Fibroblast of lung (primary cell): Measurements from ENCODE around the gene GPSM1. TPM values are rescaled to one million over a fixed set of nuclear protein-coding genes. Genes with fewer than 3 reads are reported as not detected.

Experiments used
- DNase-seq, 2 donors: peaks; one replicate each; pipeline versions ENCODE4 v3.0.0 to v3.0.0-alpha.2; 2010; ENCODE audit warnings: low read depth in 2 of 2
- H2AFZ ChIP-seq: 2 replicates; pipeline ENCODE4 v1.5.1; 2012; ENCODE audit warnings: low read length, control low read depth, inconsistent platforms
- H3K27ac ChIP-seq: 2 replicates; pipeline ENCODE4 v1.5.1; 2011; ENCODE audit warnings: low read length, control low read depth; ENCODE audit not compliant: insufficient read depth
- H3K27me3 ChIP-seq: 2 replicates; pipeline ENCODE4 v1.5.1; 2011; ENCODE audit warnings: mild to moderate bottlenecking, low read length; ENCODE audit not compliant: control insufficient read depth, insufficient read depth
- H3K36me3 ChIP-seq: 2 replicates; pipeline ENCODE4 v1.5.1; 2011; ENCODE audit warnings: low read length; ENCODE audit not compliant: control insufficient read depth, insufficient read depth
- H3K4me1 ChIP-seq: 2 replicates; pipeline ENCODE4 v1.5.1; 2011; ENCODE audit warnings: low read length; ENCODE audit not compliant: control insufficient read depth, insufficient read depth; ENCODE audit errors: extremely low read depth
- H3K4me2 ChIP-seq: 2 replicates; pipeline ENCODE4 v1.5.1; 2011; ENCODE audit warnings: low read length, control low read depth; ENCODE audit not compliant: insufficient read depth; ENCODE audit errors: extremely low read depth
- H3K4me3 ChIP-seq, 4 experiments: fragments of 200-600 bp in 1 of 4; sonication (generic) in 1 of 4; replicated peaks in 1 of 4; 2 replicates each; pipeline ENCODE4 v1.5.1; 2011 to 2016; ENCODE audit warnings: low read length in 4 of 4, low read depth in 3 of 4, mild to moderate bottlenecking in 3 of 4, control low read depth in 2 of 4, inconsistent platforms in 1 of 4, mixed read lengths in 1 of 4; ENCODE audit not compliant: insufficient read depth in 1 of 4; ENCODE audit errors: control extremely low read depth in 1 of 4
- H3K79me2 ChIP-seq: 2 replicates; pipeline ENCODE4 v1.5.1; 2012; ENCODE audit warnings: mild to moderate bottlenecking, low read length, inconsistent platforms; ENCODE audit not compliant: control insufficient read depth, insufficient read depth
- H3K9ac ChIP-seq: 2 replicates; pipeline ENCODE4 v1.5.1; 2011; ENCODE audit warnings: mild to moderate bottlenecking, low read length, control low read depth; ENCODE audit not compliant: insufficient read depth
- H3K9me3 ChIP-seq: 2 replicates; pipeline ENCODE4 v1.5.1; 2012; ENCODE audit warnings: low read depth, low read length; ENCODE audit not compliant: control insufficient read depth, insufficient read depth
- H4K20me1 ChIP-seq: 2 replicates; pipeline ENCODE4 v1.5.1; 2011; ENCODE audit warnings: low read length; ENCODE audit not compliant: control insufficient read depth, insufficient read depth; ENCODE audit errors: extremely low read depth
- EZH2 ChIP-seq: IDR thresholded peaks from 2 replicates; pipeline ENCODE4 v1.5.1; 2012; ENCODE audit warnings: low read length, control low read depth, mild to moderate bottlenecking; ENCODE audit errors: missing control alignments
- polyA plus RNA-seq, 2 donors: library from polyadenylated mRNA; depleted of rRNA in 1 of 2; stranded (reverse) in 1 of 2; unstranded in 1 of 2; fragments of >200 nt; gene quantifications; 2 replicates each; pipeline ENCODE4 v1.2.1, GENCODE V29; 2011 to 2012; ENCODE audit warnings: missing spikeins in 1 of 2
- total RNA-seq: library from RNA; depleted of rRNA; stranded (reverse); fragments of >200 nt; gene quantifications from 2 replicates; pipeline ENCODE4 v1.2.1, GENCODE V29; 2014
- TF ChIP-seq, protein P1 (sequence below), 2 donors: IDR thresholded peaks in 1 of 2; conservative IDR thresholded peaks in 1 of 2; 1 replicate in 1 of 2; 2 replicates in 1 of 2; pipeline ENCODE4 v1.5.1; 2011 to 2012; ENCODE audit warnings: low read length in 2 of 2, control low read depth in 1 of 2, inconsistent platforms in 1 of 2, low read depth in 1 of 2, mild to moderate bottlenecking in 1 of 2

Gene GPSM1
- total and polyA plus RNA-seq, 2 donors (not counting 1 experiment from before 2014, with no cell fraction given): 15.8 to 60.3 TPM

DNA sequence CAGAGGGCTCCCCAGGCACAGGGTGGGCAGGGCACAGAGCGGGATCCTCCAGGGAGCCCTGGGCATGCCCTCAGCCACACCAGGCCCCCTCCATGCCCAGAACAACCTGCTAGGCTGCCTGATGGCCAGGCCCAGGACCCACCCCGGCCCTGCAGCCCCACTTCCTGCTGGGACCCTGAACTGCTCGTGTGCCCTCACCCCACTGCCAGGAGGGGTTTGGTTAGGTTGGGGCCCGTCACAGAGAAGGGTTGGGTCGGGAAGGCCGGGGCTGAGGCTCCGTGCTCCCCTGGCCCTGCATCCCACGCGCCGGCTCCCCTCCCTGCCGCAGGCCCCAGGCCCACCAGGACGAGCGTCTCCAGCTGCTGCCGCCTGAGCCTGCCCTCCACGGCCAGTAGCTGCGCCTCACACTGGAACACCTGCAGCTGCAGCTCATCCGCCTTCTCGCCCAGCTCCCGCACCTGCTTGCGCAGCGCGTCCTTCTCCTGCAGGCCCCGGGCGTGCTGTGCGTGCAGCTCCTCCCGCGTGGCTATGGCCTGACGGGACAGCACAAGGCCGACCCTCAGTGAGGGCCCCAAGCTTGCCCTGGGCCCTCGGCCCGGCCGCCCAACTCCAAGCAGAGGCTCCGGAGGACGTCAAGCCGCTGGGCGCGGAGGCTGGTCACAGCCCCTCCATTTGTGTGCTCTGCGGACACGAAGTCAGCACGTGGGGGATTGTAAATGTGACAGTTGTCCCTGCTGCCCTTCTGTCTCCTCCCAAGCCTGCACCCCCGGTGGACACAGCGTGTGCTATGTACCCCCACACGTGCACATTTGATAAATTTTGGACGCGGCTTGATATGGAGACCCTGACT is 40.2 kb downstream of the GPSM1 start:
- Histone ChIP-seq H3K27ac (no peak overlapping the region), H3K4me2 (no peak overlapping the region), H3K9ac (no peak overlapping the region), H3K9me3 (no peaks in the 10 kb centered on the region), H2AFZ (no peak overlapping the region), H4K20me1 (no peaks in the 10 kb centered on the region), H3K79me2 (no peaks in the 10 kb centered on the region), H3K4me3 (no peak overlapping the region), H3K27me3 (no peaks in the 10 kb centered on the region), H3K4me1 (peaks cover 9% of the 10 kb centered on the region), H3K36me3 (no peaks in the 10 kb centered on the region)
- DNase-seq: no peak
- TF ChIP-seq EZH2: no peak
- TF ChIP-seq, protein P1, sequence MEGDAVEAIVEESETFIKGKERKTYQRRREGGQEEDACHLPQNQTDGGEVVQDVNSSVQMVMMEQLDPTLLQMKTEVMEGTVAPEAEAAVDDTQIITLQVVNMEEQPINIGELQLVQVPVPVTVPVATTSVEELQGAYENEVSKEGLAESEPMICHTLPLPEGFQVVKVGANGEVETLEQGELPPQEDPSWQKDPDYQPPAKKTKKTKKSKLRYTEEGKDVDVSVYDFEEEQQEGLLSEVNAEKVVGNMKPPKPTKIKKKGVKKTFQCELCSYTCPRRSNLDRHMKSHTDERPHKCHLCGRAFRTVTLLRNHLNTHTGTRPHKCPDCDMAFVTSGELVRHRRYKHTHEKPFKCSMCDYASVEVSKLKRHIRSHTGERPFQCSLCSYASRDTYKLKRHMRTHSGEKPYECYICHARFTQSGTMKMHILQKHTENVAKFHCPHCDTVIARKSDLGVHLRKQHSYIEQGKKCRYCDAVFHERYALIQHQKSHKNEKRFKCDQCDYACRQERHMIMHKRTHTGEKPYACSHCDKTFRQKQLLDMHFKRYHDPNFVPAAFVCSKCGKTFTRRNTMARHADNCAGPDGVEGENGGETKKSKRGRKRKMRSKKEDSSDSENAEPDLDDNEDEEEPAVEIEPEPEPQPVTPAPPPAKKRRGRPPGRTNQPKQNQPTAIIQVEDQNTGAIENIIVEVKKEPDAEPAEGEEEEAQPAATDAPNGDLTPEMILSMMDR (conservative IDR thresholded peaks at IDR 0.05 in 1 of 2, IDR thresholded peaks at IDR 0.05 in 1 of 2; ENCODE audit: low read depth in 1 of 2, low read length in 2 of 2): no peak

DNA sequence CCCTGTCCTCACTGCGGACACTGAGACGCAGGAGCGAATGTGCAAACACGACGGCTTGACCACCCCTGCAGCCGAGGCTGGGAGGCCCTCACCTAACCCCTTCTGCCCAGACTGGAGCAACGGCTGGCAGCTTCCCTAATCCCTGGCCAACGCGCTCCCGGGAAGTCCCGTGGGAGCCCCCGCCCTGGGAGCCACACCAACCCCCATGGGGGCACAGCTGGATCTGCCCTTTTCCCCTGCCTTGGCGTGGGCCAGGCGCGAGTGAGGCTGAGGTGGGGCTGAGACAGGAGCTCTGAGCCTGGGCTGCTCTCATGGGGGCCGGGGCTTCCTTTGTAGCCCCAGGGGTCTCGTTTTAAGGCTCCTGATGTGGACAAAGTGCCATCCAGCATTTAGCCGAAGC is 40.9 kb downstream of the GPSM1 start:
- H3K4me3 ChIP-seq: no peak overlapping the region
- no peaks in the 10 kb centered on the region for H3K79me2 ChIP-seq
- no peak overlapping the region for H3K27ac ChIP-seq
- no peak for DNase-seq
- H3K9ac ChIP-seq: no peak overlapping the region
- no peak overlapping the region for H2AFZ ChIP-seq
- H3K4me2 ChIP-seq: no peak overlapping the region
- TF ChIP-seq EZH2: no peak
- TF ChIP-seq, protein P1 (conservative IDR thresholded peaks at IDR 0.05 in 1 of 2, IDR thresholded peaks at IDR 0.05 in 1 of 2; ENCODE audit: low read depth in 1 of 2, low read length in 2 of 2): no peak
- H3K27me3 ChIP-seq: no peaks in the 10 kb centered on the region
- H4K20me1 ChIP-seq: no peaks in the 10 kb centered on the region
- no peaks in the 10 kb centered on the region for H3K36me3 ChIP-seq
- H3K9me3 ChIP-seq: no peaks in the 10 kb centered on the region
- H3K4me1 ChIP-seq: peaks cover 11% of the 10 kb centered on the region

DNA sequence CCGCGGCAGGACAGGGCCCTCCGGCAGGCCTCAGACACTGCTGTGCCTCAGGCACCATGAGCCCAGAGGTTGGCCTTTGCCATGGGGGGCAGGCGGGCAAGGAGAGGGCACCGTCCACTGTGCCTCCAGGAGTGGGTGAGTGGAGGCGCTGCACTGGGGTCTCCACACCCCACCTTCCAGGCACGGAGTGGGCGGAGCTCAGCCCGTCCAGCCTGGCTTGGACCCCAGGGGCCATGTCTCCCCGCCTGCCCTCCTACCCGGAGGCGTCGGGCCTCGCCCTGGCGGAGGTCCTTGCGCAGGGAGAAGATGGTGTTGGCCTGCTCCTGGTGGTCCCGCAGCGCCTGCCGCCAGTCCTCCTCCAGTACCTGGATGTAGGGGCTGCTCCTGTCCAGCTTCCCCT is 42.7 kb downstream of the GPSM1 start:
- H2AFZ ChIP-seq: no peak overlapping the region
- H3K27ac ChIP-seq: no peak overlapping the region
- no peak overlapping the region for H3K9ac ChIP-seq
- H3K9me3 ChIP-seq: no peaks in the 10 kb centered on the region
- TF ChIP-seq EZH2: no peak
- TF ChIP-seq, protein P1 (conservative IDR thresholded peaks at IDR 0.05 in 1 of 2, IDR thresholded peaks at IDR 0.05 in 1 of 2; ENCODE audit: low read depth in 1 of 2, low read length in 2 of 2): no peak
- H4K20me1 ChIP-seq: no peaks in the 10 kb centered on the region
- no peaks in the 10 kb centered on the region for H3K36me3 ChIP-seq
- H3K4me2 ChIP-seq: no peak overlapping the region
- no peaks in the 10 kb centered on the region for H3K79me2 ChIP-seq
- no peak overlapping the region for H3K4me3 ChIP-seq
- peaks cover 18% of the 10 kb centered on the region for H3K4me1 ChIP-seq
- DNase-seq: no peak
- H3K27me3 ChIP-seq: no peaks in the 10 kb centered on the region
